T-helper 2 cell treated with Interferon-gamma antibody and Interleukin-4, amounts not matched to agents 5 μg/mL and 100 μg/mL, for 36 hours (primary cell): Measurements from ENCODE around the gene BPIFB3.
"Not testable (repeated sequence)": the region's sequence is repeated elsewhere in the genome, so short reads cannot be mapped to it uniquely, and the experiment has no call there.

ENCODE experiments used
- DNase-seq: peaks from one replicate; pipeline ENCODE4 v3.0.0; 2021; ENCODE audit warnings: low spot score
- H3K27ac Mint-ChIP-seq: one replicate; pipeline ENCODE4 v1.8.0; 2021; ENCODE audit warnings: mild to moderate bottlenecking, mixed read lengths
- H3K27me3 Mint-ChIP-seq: one replicate; pipeline ENCODE4 v1.8.0; 2021; ENCODE audit warnings: low read depth, mixed read lengths
- H3K36me3 Mint-ChIP-seq: one replicate; pipeline ENCODE4 v1.8.0; 2021; ENCODE audit warnings: low read depth, mixed read lengths
- H3K4me1 Mint-ChIP-seq: one replicate; pipeline ENCODE4 v1.8.0; 2021; ENCODE audit warnings: low read depth, mixed read lengths
- H3K4me3 Mint-ChIP-seq: one replicate; pipeline ENCODE4 v1.8.0; 2022; ENCODE audit warnings: mild to moderate bottlenecking, moderate library complexity, mixed read lengths
- H3K9me3 Mint-ChIP-seq: one replicate; pipeline ENCODE4 v1.8.0; 2021; ENCODE audit warnings: mixed read lengths

The BPIFB3 gene

DNA sequence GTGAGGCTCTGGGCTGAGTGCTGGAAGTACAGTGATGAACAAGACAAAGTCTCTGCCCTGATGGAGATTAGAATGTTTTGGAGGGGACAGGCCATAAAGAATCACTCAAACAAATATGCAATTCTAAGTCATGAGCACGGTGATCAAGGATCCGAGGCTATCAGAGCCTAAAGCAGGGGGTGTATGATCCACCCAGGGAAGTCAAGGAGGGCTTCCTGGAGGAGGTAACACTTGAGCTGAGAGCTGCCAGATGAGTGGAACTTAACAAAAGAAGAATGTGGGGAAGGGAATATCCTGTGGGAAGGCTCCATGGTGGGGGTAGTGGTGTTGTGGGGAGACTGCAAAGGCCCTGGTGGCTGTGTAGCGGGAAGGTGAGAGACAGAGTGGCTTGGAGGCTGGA is 38.0 kb downstream of the BPIFB3 start:
- Mint-ChIP-seq H3K27me3 (no peaks in the 10 kb centered on the region), H3K36me3 (no peaks in the 10 kb centered on the region), H3K9me3 (no peaks in the 10 kb centered on the region), H3K4me3 (no peak overlapping the region), H3K27ac (no peak overlapping the region), H3K4me1 (no peaks in the 10 kb centered on the region)
- DNase-seq: no peak

DNA sequence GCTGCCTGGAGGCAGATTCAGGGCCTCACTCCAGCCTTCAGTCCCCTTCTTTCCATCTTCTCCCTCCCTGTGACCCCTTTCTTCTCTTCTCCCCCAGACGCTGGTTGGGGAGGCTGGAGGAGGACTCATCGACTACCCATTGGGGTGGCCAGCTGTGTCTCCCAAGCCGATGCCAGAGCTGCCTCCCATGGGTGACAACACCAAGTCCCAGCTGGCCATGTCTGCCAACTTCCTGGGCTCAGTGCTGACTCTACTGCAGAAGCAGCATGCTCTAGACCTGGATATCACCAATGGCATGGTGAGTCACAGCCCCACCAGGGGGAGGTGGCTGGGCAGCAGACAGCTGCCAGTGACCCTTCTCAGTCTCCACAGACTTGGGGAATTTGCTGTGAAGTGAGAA is 38.7 kb downstream of the BPIFB3 start:
- no peak for DNase-seq
- Mint-ChIP-seq H3K4me3 (no peak overlapping the region), H3K27me3 (no peaks in the 10 kb centered on the region), H3K36me3 (no peaks in the 10 kb centered on the region), H3K27ac (no peak overlapping the region), H3K4me1 (no peaks in the 10 kb centered on the region), H3K9me3 (no peaks in the 10 kb centered on the region)

DNA sequence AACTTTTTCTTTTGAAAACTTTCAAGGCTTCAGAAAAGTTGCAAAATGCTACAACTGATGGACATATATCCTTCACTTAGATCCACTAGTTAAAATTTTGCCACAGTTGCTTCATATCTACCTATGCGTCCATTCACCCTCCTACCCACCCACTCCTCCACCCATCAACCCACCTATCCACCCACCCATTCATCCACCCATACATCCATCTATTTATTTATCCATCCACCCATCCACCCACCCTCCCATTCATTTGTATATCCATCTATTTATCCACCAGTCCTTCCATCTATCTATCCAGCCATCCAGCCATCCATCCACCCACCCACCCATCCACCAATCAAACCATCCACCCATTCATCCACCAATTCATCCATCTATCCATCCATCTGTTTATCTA is 39.4 kb downstream of the BPIFB3 start:
- H3K4me1 Mint-ChIP-seq: no peaks in the 10 kb centered on the region
- H3K4me3 Mint-ChIP-seq: no peak overlapping the region
- H3K27ac Mint-ChIP-seq: no peak overlapping the region
- no peaks in the 10 kb centered on the region for H3K36me3 Mint-ChIP-seq
- DNase-seq: no peak
- H3K9me3 Mint-ChIP-seq: no peaks in the 10 kb centered on the region
- H3K27me3 Mint-ChIP-seq: no peaks in the 10 kb centered on the region

DNA sequence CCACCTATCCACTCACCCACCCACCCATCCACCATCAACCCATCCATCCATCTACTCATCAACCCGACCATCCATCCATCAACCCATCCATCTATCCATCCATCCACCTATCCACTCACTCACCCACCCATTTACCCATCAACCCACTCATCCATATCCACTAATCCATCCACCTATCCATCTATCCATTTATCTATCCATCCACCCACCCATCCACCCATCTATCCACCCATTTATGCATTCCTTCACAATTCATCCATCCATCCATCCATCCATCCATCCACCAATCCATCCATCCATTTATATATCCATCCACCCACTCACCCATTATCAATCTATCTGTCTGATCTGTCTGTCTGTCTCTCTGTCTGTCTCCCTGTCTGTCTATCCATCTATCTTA is 39.9 kb downstream of the BPIFB3 start:
- H3K9me3 Mint-ChIP-seq: no peaks in the 10 kb centered on the region
- H3K27ac Mint-ChIP-seq: no peak overlapping the region
- no peaks in the 10 kb centered on the region for H3K4me1 Mint-ChIP-seq
- no peak for DNase-seq
- no peak overlapping the region for H3K4me3 Mint-ChIP-seq
- H3K36me3 Mint-ChIP-seq: no peaks in the 10 kb centered on the region
- no peaks in the 10 kb centered on the region for H3K27me3 Mint-ChIP-seq

DNA sequence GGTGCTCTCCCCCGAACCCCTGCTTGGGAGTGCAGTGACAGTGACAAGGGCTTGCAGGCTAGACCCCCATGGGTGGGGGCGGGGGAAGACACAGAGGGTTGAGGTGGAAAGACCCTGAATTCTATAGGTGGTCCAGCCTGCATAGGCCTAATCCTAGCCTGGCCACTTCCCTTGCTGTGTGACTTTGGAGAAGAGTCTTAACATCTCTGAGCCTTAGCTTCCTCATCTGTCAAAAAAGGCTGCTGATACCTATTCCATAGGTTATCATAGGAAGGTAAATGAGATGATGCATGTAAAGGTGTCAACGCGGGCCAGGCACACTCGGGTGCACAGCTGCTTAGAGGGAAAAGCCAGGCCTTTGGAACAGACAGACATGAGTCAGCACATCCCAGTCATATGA is 41.5 kb downstream of the BPIFB3 start:
- no peak overlapping the region for H3K4me3 Mint-ChIP-seq
- no peaks in the 10 kb centered on the region for H3K36me3 Mint-ChIP-seq
- H3K27me3 Mint-ChIP-seq: no peaks in the 10 kb centered on the region
- no peak overlapping the region for H3K27ac Mint-ChIP-seq
- H3K9me3 Mint-ChIP-seq: no peaks in the 10 kb centered on the region
- no peak for DNase-seq
- H3K4me1 Mint-ChIP-seq: no peaks in the 10 kb centered on the region

DNA sequence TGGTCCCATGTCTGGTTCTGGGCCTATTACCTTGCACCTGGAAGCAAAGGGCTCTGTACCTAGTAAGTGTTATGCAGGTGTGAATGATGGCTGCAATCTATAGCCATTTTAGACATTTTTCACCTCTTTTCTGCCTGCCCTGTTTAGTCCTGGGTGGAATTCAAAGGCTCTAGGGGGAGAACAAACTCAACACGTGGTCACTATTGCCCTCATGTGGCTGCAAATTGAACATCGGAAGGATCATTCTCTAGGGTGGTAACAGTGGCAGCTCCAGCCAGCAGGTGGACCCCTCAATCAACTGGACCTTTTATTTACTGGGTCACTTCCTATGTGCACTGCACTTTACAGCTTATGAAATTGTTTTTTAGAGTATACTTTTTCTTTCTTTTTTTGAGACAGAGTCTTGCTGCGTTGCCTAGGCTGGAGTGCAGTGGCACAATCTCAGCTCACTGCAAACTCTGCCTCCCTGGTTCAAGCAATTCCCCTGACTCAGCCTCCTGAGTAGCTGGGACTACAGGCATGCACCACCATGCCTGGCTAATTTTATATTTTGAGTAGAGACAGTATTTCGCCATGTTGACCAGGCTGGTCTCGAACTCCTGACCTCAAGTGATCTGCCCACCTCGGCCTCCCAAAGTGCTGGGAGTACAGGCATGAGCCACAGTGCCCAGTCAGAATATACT is 42.3 kb downstream of the BPIFB3 start:
- H3K36me3 Mint-ChIP-seq, DNase-seq, H3K4me1 Mint-ChIP-seq, H3K4me3 Mint-ChIP-seq, H3K9me3 Mint-ChIP-seq, H3K27ac Mint-ChIP-seq, H3K27me3 Mint-ChIP-seq: not testable (repeated sequence)

DNA sequence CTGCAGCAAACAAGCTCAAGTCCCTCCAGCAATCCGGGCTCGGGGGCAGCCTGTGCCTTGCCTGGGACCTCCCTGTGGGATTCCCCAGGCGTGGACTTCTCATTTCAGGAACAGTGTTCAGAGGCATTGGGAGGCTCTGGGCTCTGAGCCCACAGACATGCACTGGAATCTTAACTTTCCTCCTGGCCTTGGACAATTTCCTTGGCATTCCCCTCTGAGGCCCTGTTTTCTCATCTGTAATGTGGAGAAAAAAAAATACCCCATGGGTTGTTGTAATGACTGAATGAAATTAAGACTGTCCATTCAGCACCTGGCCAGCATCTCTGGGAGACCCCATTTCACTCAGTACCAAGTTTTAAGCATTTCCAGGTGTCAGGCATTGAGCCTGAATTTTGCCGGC is 43.3 kb downstream of the BPIFB3 start:
- no peak for DNase-seq
- H3K4me3 Mint-ChIP-seq: no peak overlapping the region
- H3K4me1 Mint-ChIP-seq: no peaks in the 10 kb centered on the region
- H3K9me3 Mint-ChIP-seq: no peaks in the 10 kb centered on the region
- no peaks in the 10 kb centered on the region for H3K27me3 Mint-ChIP-seq
- no peak overlapping the region for H3K27ac Mint-ChIP-seq
- no peaks in the 10 kb centered on the region for H3K36me3 Mint-ChIP-seq

DNA sequence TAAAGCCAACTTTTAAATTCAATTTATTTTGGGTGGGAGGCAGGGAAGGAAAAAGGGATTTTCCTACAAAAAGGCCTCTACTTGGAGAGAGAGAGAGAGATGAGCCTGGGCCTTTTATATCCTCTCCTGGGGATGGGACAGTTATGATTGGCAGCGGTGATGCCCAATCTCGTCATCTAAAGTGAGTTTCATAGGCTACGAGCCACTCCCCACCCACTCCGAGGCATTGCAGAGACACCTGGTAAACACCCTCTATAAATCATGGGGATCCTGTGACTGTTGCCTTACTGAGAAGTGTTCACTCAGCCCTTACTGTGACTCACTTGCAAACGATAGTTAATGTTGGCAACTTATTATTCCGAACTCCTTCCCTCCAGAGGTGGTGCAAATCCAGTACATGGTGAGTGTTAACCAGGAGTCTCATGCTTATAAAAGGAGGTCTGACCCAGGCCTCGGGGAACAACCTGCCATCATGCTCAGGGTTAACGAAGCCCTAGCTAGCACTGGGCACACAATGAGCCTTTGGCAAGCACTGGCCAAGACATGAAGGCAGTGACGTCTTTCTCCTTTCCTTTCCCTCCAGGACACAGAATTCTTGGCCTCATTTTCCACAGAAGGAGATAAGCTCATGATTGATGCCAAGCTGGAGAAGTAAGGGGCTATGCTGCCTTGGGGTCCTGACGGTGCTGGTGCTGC is 46.3 kb downstream of the BPIFB3 start:
- Mint-ChIP-seq H3K4me1 (no peaks in the 10 kb centered on the region), H3K36me3 (no peaks in the 10 kb centered on the region), H3K27ac (no peak overlapping the region), H3K27me3 (no peaks in the 10 kb centered on the region), H3K4me3 (no peak overlapping the region), H3K9me3 (no peaks in the 10 kb centered on the region)
- DNase-seq: no peak

DNA sequence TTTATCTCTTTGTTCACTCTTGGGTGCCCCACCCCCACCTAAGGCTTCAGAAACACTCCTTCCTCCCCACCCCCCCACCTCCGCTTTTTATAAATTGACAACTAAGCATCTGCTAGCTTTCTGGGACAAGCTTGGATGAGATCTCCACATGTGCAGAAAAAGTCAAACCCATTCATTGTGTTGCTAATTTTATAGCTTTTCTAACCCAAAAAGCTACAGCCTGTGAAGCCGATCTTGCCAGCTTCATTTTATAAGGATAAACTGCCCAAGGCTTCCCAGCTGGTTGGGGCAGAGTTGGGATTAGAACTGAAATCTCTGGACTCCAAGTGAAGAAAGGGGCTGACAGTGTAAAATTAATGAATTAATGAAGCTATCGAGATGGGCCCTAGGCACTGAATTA is 49.9 kb downstream of the BPIFB3 start:
- no peak for DNase-seq

DNA sequence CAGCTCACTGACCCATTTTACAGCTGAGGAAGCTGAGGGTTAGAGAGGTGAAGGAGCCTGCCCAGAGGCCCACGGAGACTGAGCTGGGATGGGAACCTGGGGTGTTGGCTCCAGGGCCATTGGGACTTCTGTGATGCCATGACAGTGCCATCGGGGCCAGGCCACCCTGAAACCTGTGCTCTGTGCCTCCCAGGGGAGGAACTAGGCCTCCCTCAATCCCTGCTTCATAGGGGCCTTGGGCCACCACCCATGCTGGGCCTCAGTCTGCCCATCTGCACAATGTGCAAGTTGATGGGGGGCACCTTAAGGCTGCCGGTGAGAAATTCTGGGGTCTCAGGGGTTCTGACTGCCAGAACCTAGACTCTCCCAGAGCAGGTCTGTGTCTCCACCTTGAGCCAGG is 50.6 kb downstream of the BPIFB3 start:
- no peaks in the 10 kb centered on the region for H3K4me1 Mint-ChIP-seq
- no peak overlapping the region for H3K4me3 Mint-ChIP-seq
- H3K27ac Mint-ChIP-seq: no peak overlapping the region

More for the DNA sequence above, 49.9 kb downstream of the BPIFB3 start:
- Mint-ChIP-seq H3K27ac (no peak overlapping the region), H3K9me3 (no peaks in the 10 kb centered on the region), H3K4me3 (no peak overlapping the region), H3K36me3 (no peaks in the 10 kb centered on the region), H3K4me1 (no peaks in the 10 kb centered on the region), H3K27me3 (peaks cover 2% of the 10 kb centered on the region)

DNA sequence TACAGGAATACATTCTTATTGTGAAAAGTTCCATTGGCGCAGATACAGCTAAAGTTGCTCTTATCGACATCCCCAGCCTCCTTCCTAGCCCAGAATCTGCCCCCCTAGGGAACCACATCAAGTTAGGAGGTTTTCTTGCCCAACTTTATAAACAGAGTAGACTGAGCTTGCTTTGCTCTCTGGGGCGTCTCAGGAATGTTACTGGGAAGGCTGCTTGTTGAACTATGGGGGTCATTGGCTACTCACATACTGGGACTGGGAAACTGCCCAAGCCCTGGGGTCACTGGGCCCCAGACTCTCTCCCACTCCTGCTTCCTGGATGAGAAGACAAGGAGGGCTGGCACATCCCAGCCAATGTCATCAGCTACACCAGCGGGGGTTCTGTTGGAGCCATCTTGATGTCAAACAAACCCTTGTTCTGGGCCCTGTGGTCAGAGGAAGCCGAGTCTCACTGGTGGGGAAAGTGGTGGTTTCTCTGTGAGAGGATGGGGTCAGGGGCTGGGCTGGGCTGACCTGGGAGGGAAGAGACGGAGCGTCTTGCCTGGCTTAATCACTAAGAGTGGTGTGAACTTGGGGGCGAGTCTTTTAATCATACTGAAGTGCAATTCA is 51.7 kb downstream of the BPIFB3 start:
- Mint-ChIP-seq H3K4me3 (no peak overlapping the region), H3K27me3 (peaks cover 2% of the 10 kb centered on the region), H3K4me1 (no peaks in the 10 kb centered on the region), H3K36me3 (no peaks in the 10 kb centered on the region), H3K27ac (no peak overlapping the region), H3K9me3 (no peaks in the 10 kb centered on the region)
- DNase-seq: no peak

More for the DNA sequence above, 50.6 kb downstream of the BPIFB3 start:
- H3K36me3 Mint-ChIP-seq: no peaks in the 10 kb centered on the region
- peaks cover 2% of the 10 kb centered on the region for H3K27me3 Mint-ChIP-seq
- DNase-seq: no peak
- H3K9me3 Mint-ChIP-seq: no peaks in the 10 kb centered on the region

DNA sequence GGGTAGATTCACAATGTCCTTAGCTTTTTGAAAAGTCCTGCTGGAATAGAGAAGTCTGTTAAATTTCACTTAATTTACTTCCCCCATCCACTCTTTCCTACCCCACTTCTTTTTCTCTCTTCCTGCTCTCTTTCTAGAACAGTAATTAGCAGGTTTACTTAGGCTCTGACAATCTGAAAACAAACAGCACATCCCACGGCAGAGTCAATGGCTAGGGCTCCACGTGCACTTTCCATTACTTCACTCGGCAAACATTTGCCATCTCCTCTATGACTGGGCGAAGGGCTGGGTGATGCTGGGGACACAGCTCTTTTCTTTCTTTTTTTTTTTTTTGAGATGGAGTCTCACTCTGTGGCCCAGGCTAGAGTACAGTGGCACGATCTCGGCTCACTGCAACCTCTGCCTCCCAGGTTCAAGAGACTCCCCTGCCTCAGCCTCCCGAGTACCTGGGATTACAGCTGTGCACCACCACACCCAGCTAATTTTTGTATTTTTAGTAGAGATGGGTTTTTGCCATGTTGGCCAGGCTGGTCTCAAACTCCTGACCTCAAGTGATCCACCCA is 52.4 kb downstream of the BPIFB3 start:
- H3K4me3 Mint-ChIP-seq, H3K27ac Mint-ChIP-seq, H3K27me3 Mint-ChIP-seq, H3K4me1 Mint-ChIP-seq, H3K36me3 Mint-ChIP-seq, H3K9me3 Mint-ChIP-seq, DNase-seq: not testable (repeated sequence)

DNA sequence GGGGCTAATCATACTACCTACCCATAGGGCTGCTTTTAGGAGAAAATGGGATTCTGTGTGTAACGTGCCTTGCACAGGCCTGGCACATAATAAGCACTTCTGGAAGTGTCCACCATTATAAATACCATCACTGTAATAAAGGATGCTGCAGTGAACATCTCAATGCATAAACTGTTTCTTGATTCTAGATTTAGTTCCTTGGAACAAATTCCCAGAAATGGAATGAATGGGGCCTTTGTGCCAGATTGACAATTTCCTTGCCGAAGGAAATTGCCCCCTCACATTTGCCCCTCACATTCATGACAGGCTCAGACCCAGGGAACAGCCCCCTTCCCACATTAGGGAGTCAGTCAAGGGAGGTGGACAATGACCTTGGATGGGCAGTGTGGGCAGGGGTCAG is 55.0 kb downstream of the BPIFB3 start:
- DNase-seq: no peak
- Mint-ChIP-seq H3K4me3 (no peak overlapping the region), H3K36me3 (no peaks in the 10 kb centered on the region), H3K27me3 (peaks cover 2% of the 10 kb centered on the region), H3K4me1 (no peaks in the 10 kb centered on the region), H3K27ac (no peak overlapping the region), H3K9me3 (no peaks in the 10 kb centered on the region)

DNA sequence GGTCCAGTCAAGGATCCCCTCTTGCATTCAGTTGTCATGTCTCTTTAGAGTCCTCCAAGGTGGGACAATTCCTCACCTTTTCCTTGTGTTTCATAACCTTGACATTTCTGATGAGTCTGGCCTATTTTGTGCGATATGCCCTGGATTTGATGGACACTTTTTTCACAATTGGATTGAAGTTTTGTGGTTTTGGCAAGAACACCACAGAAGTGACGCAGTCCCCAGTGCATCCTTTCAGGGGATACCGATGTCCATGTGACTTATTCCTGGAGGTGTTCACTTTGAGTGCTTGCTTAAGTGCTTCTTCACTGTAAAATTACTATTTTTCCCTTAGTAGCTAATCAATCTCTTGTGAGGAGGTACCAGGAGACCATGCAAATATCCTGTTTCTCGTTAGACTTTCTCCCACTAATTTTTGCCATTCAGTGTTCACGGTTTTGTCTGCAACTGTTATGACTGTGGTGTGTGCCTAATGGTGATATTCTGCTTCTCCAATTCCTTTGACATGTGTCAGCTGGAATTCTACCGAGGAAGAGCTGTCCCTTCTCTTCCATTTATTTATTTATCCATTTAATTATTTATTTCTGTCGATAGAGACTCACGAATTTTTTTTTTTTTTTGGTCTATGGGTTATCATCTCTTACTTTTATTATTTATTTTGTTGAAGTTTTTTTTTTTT is 56.6 kb downstream of the BPIFB3 start:
- Mint-ChIP-seq H3K36me3 (no peaks in the 10 kb centered on the region), H3K9me3 (no peaks in the 10 kb centered on the region), H3K27me3 (peaks cover 2% of the 10 kb centered on the region), H3K4me1 (no peaks in the 10 kb centered on the region), H3K4me3 (no peak overlapping the region), H3K27ac (no peak overlapping the region)
- DNase-seq: no peak
